T1000 (cell line): ENCODE results near the gene PCDHA13.
"Not testable (repeated sequence)": the region's sequence is repeated elsewhere in the genome, so short reads cannot be mapped to it uniquely, and the experiment has no call there.

Source experiments
- DNase-seq: peaks from one replicate; lab custom pipeline; 2025; ENCODE audit warnings: mixed read lengths; lab: John Stamatoyannopoulos, UW

The PCDHA13 gene

GRCh38 chr5:140868721-140869554 is 13.0 kb upstream of the PCDHA13 start, which contains the start of gene PCDHA11:
TSS of gene PCDHA11 (plus strand) at chr5:140868957. CDS start at chr5:140869104, 147 bp downstream.
- DNase-seq: no peak

GRCh38 chr5:140869555-140869886 is 12.4 kb upstream of the PCDHA13 start:
- no peak for DNase-seq

DNA sequence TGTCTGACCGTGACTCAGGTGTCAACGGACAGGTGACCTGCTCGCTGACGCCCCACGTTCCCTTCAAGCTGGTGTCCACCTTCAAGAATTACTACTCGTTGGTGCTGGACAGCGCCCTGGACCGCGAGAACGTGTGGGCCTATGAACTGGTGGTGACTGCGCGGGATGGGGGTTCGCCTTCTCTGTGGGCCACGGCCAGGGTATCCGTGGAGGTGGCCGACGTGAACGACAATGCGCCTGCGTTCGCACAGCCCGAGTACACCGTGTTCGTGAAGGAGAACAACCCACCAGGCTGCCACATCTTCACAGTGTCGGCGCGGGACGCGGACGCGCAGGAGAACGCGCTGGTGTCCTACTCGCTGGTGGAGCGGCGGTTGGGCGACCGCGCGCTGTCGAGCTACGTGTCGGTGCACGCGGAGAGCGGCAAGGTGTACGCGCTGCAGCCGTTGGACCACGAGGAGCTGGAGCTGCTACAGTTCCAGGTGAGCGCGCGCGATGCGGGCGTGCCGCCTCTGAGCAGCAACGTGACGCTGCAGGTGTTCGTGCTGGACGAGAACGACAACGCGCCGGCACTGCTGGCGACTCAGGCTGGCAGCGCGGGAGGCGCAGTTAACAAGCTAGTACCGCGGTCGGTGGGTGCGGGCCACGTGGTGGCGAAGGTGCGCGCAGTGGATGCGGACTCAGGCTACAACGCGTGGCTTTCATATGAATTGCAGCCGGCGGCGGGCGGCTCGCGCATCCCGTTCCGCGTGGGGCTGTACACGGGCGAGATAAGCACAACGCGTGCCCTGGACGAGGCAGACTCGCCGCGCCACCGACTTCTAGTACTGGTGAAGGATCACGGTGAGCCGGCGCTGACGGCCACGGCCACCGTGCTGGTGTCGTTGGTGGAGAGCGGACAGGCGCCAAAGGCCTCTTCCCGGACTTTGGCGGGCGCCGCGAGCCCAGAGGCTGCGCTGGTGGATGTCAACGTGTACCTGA is 11.4 kb upstream of the PCDHA13 start:
- DNase-seq: no peak

GRCh38 chr5:140875085-140876065 is 6.5 kb upstream of the PCDHA13 start, which contains the start of gene PCDHA12:
TSS of gene PCDHA12 (plus strand) at chr5:140875308. CDS start at chr5:140875473, 165 bp downstream.
- DNase-seq: no peak

DNA sequence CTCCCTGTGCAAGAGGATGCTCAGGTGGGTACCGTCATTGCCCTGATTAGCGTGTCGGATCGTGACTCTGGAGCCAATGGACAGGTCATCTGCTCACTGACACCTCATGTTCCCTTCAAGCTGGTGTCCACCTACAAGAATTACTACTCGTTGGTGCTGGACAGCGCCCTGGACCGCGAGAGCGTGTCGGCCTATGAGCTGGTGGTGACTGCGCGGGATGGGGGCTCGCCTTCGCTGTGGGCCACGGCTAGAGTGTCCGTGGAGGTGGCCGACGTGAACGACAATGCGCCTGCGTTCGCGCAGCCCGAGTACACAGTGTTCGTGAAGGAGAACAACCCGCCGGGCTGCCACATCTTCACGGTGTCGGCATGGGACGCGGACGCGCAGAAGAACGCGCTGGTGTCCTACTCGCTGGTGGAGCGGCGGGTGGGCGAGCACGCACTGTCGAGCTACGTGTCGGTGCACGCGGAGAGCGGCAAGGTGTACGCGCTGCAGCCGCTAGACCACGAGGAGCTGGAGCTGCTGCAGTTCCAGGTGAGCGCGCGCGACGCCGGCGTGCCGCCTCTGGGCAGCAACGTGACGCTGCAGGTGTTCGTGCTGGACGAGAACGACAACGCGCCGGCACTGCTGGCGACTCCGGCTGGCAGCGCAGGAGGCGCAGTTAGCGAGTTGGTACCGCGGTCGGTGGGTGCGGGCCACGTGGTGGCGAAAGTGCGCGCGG is 5.2 kb upstream of the PCDHA13 start:
- DNase-seq: not testable (repeated sequence)

- DNase-seq: no peak
Observed at GRCh38 chr5:140877262-140877581, 4.7 kb upstream of the PCDHA13 start.

DNA sequence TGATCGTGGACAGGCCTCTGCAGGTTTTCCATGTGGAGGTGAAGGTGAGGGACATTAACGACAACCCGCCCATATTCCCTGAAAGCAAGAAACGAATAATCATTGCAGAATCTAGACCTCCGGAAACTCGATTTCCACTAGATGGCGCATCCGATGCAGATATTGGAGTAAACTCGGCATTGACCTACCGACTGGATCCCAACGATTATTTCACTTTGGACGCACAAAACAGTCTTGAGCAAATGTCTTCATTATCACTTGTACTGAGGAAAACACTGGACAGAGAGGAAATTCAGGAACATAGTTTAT is 621 bp downstream of the PCDHA13 start:
- no peak for DNase-seq

- no peak for DNase-seq
Observed at GRCh38 chr5:140883373-140883772, 1.4 kb downstream of the PCDHA13 start.

DNA sequence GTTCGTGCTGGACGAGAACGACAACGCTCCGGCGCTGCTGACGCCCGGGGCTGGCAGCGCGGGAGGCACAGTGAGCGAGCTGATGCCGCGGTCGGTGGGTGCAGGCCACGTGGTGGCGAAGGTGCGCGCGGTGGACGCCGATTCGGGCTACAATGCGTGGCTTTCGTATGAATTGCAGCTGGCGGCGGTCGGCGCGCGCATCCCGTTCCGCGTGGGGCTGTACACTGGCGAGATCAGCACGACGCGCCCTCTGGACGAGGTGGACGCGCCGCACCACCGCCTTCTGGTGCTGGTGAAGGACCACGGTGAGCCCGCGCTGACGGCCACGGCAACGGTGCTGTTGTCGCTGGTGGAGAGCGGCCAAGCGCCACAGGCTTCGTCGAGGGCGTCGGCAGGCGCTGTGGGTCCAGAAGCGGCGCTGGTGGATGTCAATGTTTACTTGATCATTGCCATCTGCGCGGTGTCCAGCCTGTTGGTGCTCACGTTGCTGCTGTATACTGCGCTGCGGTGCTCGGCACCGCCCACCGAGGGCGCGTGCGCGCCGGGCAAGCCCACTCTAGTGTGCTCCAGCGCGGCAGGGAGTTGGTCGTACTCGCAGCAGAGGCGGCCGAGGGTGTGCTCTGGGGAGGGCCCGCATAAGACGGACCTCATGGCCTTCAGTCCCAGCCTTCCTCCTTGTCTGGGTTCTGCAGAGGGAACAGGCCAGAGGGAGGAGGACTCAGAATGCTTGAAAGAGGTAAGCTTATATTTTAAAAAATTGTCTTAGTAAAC is 2.2 kb downstream of the PCDHA13 start:
- no peak for DNase-seq

GRCh38 chr5:140916325-140916724 is 34.4 kb downstream of the PCDHA13 start:
- DNase-seq: no peak

- DNase-seq: no peak
Observed at GRCh38 chr5:140923601-140924000, 41.7 kb downstream of the PCDHA13 start.

GRCh38 chr5:140925806-140926442 is 44.0 kb downstream of the PCDHA13 start, which contains the start of gene PCDHAC1:
TSS of gene PCDHAC1 (plus strand) at chr5:140926299. CDS start at chr5:140926893, 594 bp downstream.
- no peak for DNase-seq

DNA sequence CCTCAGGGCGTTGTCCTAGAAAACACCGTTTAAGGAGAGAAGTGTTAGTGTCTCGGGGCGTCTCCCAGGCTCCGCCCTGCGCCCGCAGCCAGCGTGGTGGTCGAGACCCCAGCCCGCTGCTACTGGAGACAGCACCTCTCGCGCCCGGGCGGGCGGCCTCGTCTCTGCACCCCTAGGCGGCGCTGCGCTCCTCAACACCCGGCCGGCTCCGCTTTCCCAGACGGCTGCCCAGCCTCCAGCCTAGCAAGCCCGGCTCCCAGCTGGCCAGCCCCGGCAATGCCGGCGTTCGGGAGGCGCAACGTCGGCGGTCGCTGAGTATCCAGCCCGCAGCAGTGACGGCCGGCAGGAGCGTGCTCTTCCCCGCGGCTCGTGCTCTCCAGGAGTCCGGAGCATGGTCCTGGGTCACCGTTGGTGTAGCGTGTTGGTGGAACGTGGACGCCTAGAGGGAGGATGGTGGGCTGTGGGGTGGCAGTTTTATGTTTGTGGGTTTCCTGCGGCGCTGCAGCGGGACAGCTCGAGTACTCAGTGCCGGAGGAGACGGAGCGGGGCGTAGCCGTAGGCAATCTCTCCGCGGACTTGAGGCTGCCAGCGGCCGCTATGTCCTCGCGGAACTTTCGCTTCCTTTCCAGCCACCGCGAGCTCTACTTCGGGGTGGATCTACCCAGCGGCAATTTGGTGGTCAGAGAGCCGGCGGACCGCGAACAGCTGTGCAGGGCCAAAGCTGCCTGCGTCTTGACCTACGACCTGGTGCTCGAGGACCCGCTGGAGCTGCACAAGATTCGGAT is 44.7 kb downstream of the PCDHA13 start:
- DNase-seq: no peak

- DNase-seq: no peak
Observed at GRCh38 chr5:140927228-140927573, 45.3 kb downstream of the PCDHA13 start.
